NCI-H69 (cell line): ENCODE results near the gene IRAK3.
A peak's percentile ranks its signal among the peaks of the same experiment; 100 is the strongest.

Source experiments
- DNase-seq: peaks from one replicate; lab custom pipeline; 2025; lab: John Stamatoyannopoulos, UW

IRAK3 gene

DNA sequence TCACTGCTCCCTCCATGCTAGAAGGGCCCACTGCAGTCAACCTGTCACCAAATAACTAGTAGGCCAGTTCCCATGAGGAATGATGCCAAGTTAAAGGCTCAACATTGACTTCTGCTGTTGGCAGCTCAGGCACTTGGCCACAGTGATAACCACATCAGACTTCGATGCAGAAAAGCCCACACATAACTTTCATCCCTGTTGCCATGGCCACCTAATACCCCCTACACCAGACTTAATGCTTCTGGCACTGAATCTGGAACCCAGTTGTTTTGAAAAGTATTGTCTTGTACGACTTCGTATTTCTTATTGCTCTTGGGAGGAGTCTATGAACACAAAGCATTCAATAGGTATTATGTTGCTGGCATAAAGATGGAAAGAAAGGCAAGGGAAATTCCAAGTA, 69.0 kb downstream of the IRAK3 start:
- no peak for DNase-seq

DNA sequence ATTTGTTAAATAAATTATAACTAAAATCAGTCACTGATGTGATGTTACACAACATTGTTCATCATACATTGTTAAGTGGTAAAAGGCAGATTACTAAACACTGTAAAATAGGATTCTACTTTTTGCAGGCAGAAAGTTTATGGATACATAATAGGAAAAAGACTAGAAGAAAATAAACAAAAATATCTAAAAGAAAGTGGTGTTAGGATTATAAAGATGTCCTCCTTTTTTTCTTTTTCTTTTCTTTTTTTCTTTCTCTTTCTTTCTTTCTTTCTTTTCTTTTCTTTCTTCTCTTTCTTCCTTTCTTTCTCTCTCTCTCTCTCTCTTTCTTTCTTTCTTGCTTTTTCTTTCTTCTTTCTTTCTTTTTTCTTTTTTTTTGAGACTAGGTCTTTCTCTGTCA, 73.7 kb downstream of the IRAK3 start:
- no peak for DNase-seq

DNA sequence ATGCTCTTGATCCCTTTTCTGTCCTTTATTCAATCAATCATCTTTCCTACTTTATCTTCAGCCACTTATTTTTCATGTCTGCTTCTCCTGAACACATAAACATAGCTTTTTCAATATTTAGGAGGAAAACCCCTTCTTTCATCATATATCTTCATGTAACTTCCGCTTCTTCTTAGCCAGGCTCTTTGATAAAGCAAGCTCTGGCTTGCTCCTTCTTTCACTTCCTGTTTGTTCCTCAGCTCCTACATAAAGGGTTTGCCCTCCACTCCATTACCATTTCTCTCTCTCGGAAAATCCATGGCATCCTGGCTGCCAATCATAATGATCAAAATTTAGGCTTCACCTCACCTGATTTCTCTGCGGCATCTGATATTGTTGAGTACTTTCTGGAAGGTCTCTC, 79.5 kb downstream of the IRAK3 start:
- DNase-seq, result no peak

DNA sequence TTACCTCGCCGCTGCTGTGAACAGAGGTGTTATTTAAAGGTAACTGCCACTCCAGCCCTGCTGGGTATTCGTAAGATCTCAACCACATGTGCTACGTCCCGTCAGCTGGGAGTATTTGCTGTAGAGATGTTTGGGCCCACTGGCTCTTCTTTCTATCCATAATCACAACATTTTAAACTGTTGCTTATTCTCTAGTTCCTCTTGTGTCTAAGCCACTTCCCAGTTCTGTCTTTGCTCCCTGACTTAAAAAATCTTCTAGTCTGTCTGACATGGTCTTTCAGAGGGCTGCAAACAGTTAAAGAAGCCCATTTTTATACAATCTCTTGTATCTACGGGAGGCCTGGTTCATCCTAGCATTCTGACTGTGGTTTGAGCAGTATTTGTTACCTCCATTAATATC, 80.1 kb downstream of the IRAK3 start:
- DNase-seq, result no peak

DNA sequence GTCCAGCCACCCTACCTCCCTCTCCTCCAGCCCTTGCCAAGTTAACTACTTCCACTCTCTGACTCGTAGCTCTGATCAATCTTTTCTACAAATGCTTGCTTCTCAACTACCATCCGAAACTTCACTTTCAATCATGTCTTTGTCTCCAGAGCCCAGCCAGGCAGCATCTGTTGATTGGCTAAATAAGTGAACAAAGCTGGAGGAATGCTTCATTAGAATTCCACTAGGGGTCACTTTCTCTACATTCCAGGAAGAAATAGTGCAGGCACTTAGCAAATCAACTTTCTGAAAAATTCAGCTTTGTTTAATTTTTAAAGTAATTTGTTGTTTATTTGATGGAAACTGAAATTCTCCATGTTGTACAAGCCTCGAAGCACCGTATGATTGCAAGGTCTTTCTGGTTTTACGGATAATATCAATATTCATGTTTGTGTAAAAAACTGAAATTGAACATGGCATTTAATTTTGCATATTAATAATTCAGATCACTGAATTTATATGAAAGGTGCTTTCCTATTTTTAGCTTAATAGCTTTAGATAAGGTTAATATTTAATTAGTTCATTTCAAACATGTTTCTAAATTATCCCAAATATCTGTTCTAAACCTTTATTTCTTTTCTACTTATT, 80.9 kb downstream of the IRAK3 start:
- DNase-seq, result peak; percentile 43

DNA sequence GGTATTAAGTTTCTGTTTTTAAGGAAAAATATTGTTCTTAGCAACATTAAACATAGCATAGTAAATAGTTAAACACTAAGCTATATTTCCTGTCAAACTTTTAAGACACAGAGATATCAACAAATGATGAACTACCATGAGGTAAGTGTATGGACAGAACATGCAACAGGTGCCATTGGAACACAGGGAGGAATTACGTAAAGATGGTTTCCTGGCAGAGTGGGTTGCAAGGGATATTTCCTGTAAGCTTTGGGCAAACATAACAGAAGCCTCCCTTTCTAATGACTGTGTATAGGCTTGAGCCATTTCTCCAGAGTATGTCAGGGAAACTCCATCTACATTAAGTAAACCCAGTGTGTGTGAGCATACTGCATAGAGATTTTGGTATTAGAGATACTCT, 81.6 kb downstream of the IRAK3 start:
- no peak for DNase-seq

DNA sequence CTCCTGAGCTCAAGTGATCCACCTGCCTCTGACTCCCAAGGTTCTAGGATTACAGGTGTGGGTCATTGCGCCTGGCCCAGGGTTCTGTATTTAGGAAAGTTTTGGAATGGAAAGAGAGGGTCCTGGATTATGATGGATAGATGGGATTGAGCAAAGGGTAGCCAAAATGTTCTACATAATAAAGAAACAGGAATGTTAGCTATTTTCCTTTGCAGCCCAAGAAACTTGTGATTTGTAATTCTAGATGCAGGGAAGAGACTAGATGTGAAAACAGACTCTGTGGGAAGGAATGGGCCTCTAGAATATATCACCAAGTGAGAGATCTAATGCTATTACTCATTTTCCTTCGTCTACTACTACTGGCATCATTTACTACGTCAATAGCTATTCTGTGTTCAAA, 83.6 kb downstream of the IRAK3 start:
- no peak for DNase-seq

DNA sequence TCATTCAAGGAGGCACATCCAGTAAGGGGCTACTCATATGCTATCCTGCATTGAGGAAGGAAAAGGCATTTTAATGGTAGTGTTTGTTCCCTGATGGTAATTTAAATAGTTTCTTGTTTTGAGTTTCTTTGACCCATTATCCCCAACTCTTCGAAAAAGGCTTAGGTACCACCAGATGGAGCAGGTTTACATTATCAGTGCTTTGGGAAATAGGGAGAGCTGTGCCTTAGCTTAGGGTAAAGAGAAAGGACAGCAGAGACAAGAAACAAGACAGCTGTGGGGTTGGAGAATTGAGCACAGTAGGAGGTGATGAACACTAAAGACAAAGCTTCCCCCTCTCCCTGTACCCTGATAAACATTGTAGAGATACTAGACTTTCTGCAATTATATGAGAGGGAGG, 84.1 kb downstream of the IRAK3 start:
- no peak for DNase-seq

DNA sequence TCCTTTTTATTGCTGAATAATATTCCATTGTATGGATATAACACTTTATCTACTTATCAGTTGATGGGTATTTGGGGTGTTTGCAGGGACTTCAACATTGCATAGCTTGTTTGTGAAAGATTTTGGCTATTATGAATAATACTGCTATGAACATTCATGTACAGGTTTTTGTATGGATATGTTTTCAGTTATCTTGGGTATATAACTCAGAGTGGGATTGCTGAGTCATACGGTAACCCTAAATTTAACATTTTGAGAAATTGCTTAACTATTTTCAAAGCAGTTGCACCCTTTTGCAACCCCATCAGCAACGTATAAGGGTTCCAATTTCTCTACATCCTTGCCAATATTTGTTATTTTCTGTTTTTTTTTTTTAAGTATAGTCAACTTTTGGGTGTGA, 86.0 kb downstream of the IRAK3 start:
- DNase-seq, result no peak

DNA sequence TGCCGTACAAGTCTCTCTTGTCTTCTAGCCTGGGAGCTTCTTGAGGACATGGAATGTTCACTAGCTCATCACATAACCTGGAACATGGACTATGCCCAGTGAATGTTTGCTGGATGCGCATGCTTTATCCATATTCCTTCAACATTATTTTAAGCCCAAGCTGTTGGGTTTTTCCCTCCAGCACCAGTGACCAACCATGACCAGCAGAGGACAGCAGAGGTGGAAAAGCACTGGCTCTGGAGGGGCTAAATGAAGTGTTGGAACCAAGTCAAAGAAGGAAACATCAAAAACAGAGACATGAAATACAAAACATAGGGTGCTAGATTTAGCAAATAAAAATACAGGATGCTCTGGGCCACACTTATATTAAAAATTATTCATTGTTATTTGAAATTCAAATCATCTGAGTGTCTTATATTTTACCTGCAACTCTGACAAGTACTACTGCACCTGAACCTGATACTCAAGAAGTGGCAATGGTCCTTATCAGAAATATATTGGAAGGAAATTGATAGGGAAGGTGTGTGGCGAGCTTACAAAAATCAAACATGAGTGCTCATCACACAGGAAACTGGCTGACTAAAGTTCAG, 90.2 kb downstream of the IRAK3 start:
- DNase-seq, result peak; percentile 11

DNA sequence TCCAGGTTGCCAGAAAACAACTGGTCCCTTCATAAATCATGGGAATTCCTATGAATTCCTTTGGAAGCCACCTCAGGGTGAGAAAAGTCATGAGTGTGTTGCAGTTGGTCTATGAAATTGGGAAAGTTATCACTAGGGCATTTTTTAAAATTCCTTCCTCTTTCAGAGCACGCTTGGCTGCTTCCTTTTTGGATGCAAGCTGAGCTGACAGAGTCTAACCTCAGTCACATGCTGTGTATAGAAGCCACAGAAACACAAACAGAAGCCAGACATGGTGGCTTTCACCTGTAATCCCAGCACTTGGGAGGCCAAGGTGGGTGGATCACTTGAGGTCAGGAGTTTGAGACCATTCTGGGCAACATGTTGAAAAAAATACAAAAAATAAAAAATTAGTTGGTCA, 91.5 kb downstream of the IRAK3 start:
- no peak for DNase-seq

DNA sequence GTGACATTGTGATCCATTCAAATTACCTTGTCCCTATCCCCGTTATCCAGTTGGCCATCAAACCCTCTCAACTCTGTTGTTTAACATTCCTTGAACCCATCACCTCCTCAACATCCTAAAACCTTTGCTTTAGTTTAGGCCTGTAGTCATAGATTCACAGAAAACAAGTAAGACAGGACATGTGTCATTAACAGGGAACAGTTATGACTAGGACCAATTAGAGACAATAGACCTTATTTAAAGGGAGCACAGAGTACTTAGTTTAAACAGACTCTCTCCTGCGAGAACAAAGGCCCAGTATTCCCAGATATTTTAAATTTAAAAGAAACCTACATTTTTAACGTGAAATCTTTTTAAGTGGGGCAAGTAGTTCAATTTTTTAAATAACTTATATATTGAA, 93.2 kb downstream of the IRAK3 start:
- no peak for DNase-seq

DNA sequence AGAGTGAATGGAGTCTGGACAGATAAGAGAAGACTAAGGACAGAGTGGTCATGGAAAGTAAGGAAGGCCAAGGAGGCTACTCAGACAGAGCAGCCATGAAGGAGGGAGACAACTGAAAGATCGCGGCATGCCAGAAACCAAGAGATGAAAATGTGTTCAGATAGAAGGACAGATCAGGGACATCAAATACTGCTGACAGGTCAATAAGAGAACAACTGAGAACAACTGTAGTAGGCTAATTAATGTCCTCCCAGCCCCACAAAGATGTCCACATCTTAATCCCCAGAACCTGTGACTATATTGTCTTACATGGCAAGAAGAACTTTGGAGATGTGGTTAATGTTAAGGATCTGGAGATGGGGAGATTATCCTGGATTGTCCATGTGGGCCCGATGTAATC, 98.3 kb downstream of the IRAK3 start:
- DNase-seq, result no peak

DNA sequence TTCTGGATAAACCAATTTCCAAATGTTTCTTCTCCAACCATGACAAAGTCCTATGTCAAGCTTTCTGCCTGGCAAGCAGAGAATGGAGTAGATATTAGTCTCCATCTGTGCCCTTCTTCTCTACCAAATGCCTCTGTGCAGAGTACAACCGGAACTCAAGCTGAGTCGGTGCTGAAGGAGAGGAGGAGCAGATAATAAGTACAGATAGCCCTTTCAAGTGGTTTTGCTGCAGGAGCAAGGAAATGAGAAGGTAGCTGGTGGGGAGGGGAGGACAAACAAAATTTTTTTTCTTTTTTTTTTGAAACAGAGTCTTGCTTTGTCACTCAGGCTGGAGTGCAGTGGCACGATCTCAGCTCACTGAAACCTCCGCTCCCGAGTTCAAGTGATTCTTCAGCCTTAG, 99.1 kb downstream of the IRAK3 start:
- DNase-seq, result no peak

DNA sequence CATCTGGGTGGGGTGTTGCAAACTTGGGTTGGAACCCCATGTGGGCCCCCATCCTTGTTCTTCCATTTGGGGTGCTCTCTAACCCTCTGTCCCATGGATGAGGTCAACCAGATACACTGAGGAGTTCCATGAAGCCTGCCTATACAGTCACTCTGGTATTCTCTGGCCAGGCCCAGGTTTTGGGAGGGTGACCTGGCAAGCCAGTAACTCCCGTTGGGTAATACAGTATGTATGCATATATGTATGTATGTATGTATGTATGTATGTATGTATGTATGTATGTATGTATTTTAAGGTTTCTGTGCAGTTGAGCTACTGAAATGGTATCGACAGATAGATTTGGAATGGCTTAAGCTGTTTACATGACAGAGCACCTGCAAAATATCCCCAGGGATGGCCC, 100.5 kb downstream of the IRAK3 start:
- DNase-seq, result no peak

DNA sequence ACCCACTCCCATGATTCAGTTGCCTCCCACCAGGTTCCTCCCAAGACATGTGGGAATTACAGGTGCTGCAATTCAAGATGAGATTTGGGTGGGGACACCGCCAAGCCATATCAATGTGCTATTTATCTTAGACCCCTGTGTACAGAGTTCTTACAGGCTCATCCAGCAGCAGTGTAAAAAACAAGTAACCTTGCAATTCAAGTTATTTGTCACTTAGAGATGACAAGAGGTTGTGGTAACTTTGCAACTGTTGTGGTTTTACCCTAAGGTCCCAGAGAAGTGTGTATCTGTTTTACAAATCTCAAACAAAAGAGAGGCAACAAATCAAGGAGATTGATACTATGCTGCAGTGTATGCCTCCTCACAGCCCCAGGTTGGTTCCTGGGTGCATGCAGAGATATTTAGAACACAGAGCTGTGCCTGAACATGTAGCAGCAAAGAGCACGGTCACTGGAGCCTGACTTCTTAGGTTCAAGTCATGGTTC, 101.7 kb downstream of the IRAK3 start:
- DNase-seq, result no peak

DNA sequence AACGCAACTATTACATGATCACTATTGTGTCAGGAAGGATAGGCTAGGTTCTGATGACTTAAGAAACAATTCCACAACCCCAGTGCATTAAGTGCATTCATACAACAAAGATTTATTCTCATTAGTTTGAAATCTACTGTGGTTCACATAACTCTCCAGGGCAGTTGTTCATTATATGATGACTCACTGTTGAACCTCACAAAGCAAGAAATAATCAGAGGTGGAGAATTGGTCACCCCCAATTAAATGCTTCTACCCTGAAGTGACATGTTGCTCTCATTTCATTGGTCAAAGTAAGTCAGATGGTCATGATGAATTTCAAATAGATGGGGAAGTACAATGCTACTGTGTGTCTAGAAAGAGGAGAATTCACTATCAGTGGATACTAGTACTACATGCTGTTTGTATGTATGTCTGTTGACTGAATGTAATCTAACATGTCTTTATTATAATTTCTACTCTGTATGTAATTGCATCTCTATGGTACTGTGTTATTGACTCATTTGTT, 107.2 kb downstream of the IRAK3 start:
- peak; percentile 67 for DNase-seq

DNA sequence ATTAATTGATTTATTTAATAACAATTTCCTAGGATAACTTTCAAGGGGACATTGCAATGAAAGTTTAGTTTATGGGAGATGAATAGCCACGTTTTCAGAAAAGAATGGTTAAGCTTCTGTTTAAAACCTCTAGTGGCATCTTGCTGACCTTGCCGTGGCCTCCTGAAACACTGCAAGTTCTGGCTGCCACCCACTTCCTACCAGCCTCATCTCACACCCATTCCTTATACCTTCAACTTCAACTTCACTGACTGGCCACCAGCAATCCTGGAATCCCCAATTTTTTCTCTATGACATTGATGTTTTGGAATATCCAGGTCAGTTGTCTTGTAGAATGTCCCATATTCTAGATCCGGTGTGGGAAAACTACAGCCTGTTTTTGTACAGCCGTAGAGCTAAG, 108.1 kb downstream of the IRAK3 start:
- DNase-seq, result peak; percentile 21

DNA sequence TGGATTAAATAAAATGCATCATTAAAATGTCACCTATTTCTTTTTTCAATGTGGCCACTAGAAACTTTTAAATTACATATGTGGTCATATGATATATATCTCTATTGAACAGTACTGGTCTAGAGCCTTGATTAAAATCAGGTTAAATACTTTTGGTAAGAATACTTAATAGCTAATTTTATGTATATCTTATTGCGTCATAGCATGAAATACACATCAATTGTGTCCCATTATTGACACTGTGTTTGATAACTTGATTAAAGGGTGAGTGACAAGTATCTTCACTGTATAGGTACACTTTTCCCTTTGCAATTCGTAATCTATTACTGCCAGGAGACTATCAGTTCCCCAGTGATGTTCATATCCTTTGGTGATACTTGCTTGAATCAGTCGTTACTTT, 108.9 kb downstream of the IRAK3 start:
- no peak for DNase-seq

DNA sequence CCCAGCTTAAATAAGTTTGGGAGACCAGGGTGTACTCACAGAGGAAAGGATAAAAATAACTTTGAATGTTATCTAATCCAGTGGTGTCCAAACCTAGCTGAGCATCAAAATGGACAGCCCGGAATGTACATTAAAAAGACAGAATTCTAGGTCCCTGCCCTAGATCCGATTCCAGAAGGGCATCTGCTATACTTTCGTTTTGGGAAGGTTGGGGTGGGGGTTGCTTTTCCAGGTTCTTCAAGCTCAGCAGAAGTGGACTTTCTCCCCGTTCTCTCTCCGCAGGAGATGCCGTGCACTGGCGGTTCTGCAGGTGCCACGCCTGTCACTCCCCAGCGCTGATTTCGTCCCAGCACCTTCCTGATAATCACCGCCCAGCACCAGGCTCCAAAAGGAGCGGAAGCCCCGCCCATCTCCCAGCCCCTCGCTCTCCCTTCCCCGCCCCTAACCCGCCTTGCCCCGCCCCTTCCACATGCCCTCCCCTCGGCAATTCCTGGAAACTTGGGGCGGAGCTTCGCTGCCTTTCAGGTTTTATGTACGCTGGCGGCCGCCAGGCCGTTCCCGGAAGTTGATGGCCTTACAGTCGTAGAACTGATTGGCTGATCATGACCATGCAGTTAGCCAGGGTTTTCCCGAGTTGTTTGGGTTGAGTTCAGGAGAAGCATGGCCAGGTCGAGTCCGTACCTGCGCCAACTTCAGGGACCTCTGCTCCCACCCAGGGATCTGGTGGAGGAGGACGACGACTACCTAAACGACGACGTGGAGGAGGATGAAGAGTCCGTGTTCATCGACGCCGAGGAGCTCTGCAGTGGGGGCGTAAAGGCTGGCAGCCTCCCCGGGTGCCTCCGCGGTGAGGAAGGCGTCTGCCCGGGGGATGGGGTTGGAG, 113.2 kb downstream of the IRAK3 start, which contains the start of gene HELB:
Gene HELB, plus strand, starts transcription at position 550 of the 883 bp plus-strand sequence. Its CDS starts 111 bp downstream, at position 661.
- peak; percentile 97 for DNase-seq

DNA sequence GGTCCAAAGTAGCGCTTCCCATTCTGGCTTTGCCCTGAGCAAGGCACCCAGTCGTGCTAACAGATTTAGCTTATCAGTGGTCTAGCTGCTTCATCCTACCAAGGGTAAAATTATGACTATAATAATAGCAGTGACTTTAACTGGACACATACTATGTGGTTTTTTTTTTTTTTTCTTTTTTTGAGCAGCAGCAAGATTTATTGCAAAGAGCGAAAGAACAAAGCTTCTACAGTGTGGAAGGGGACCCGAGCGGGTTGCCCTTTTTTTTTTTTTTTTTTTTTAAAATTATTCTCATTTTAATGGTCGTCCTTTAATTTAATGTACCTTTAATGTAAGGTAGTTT, 113.8 kb downstream of the IRAK3 start:
- no peak for DNase-seq

DNA sequence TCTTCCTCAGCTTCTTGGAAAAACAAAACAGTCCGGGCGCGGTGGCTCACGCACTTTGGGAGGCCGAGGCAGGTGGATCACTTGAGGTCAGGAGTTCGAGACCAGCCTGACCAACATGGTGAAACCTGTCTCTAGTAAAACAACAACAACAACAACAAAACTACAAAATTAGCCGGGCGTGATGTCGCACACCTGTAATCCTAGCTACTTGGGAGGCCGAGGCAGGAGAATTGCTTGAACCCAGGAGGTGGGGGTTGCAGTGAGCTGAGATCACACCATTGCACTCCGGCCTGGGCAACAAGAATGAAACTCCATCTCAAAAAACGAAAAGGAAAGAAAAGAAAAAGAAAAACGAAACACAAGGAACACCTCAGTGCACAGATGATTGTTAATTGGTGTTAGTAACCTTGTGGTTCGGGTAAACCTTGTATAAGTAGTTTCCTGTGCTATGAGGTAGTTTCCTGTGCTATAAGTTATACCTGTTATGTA, 114.3 kb downstream of the IRAK3 start:
- peak; percentile 0 for DNase-seq
